ENCODE results near the gene TMEM123.
"Not testable (repeated sequence)": the region's sequence is repeated elsewhere in the genome, so short reads cannot be mapped to it uniquely, and the experiment has no call there.

The TMEM123 gene

GRCh38 chr11:102375720-102376399 lies 76.7 kb downstream of the TMEM123 start:
- H3K9me2 ChIP-seq (replicated peaks; ENCODE audit: insufficient read depth, low read length), result no peaks in the 10 kb centered on the region
- no peak overlapping the region for H3K4me2 ChIP-seq (ENCODE audit: low read depth, low read length, poor library complexity, severe bottlenecking)
- H3K36me3 ChIP-seq (ENCODE audit: low read length), result peaks cover 21% of the 10 kb centered on the region; the same call in 1 of the 2 replicates
- TF ChIP-seq CTCF (IDR thresholded peaks at IDR 0.05; ENCODE audit: insufficient read depth, low read length, poor library complexity, severe bottlenecking) (no peak), EZH2phosphoT487 (conservative IDR thresholded peaks at IDR 0.05; ENCODE audit: low read length) (no peak)
- no peaks in the 10 kb centered on the region for H3K27me3 ChIP-seq (ENCODE audit: low read length)
- no peak overlapping the region for H3K4me3 ChIP-seq (ENCODE audit: insufficient read depth, low read length, poor library complexity, severe bottlenecking)
- H3K79me2 ChIP-seq (ENCODE audit: insufficient read depth, low read length), result 0 out of 2 replicates have a peak, but pooled peaks cover 8% of the 10 kb centered on the region
- no peaks in the 10 kb centered on the region for H3K9me3 ChIP-seq (ENCODE audit: insufficient read depth, low read length)
- no peak overlapping the region for H3K9ac ChIP-seq (ENCODE audit: low read length)
- no peak overlapping the region for H3K27ac ChIP-seq (ENCODE audit: low read depth, low read length)
- H4K20me1 ChIP-seq (ENCODE audit: low read depth, low read length), result no peaks in the 10 kb centered on the region
- no peak overlapping the region for H2AFZ ChIP-seq (ENCODE audit: low read depth, low read length, severe bottlenecking)
- H3F3A ChIP-seq (ENCODE audit: insufficient read depth), result no peaks in the 10 kb centered on the region; the same call in 1 of the 2 replicates

- not testable (repeated sequence) for H3F3A ChIP-seq (ENCODE audit: insufficient read depth); H3K27me3 ChIP-seq (ENCODE audit: low read length); H3K27ac ChIP-seq (ENCODE audit: low read depth, low read length); H3K9ac ChIP-seq (ENCODE audit: low read length); H3K4me3 ChIP-seq (ENCODE audit: insufficient read depth, low read length, poor library complexity, severe bottlenecking); H3K4me2 ChIP-seq (ENCODE audit: low read depth, low read length, poor library complexity, severe bottlenecking); H2AFZ ChIP-seq (ENCODE audit: low read depth, low read length, severe bottlenecking); H3K79me2 ChIP-seq (ENCODE audit: insufficient read depth, low read length); H3K9me3 ChIP-seq (ENCODE audit: insufficient read depth, low read length); H4K20me1 ChIP-seq (ENCODE audit: low read depth, low read length); H3K9me2 ChIP-seq (replicated peaks; ENCODE audit: insufficient read depth, low read length)
- peaks cover 20% of the 10 kb centered on the region; the same call in 1 of the 2 replicates for H3K36me3 ChIP-seq (ENCODE audit: low read length)
Measured at GRCh38 chr11:102374633-102375424, 77.7 kb downstream of the TMEM123 start.

- Histone ChIP-seq H3K9ac (ENCODE audit: low read length) (no peak overlapping the region), H3K27ac (ENCODE audit: low read depth, low read length) (peak overlapping the region; percentile 6; the same call in 1 of the 2 replicates), H3F3A (ENCODE audit: insufficient read depth) (peaks cover 20% of the 10 kb centered on the region; the same call in 1 of the 2 replicates), H3K9me3 (ENCODE audit: insufficient read depth, low read length) (no peaks in the 10 kb centered on the region), H3K9me2 (replicated peaks; ENCODE audit: insufficient read depth, low read length) (no peaks in the 10 kb centered on the region), H3K36me3 (ENCODE audit: low read length) (peaks cover 19% of the 10 kb centered on the region), H3K4me2 (ENCODE audit: low read depth, low read length, poor library complexity, severe bottlenecking) (no peak overlapping the region), H3K4me3 (ENCODE audit: insufficient read depth, low read length, poor library complexity, severe bottlenecking) (no peak overlapping the region), H3K27me3 (ENCODE audit: low read length) (no peaks in the 10 kb centered on the region), H3K79me2 (ENCODE audit: insufficient read depth, low read length) (no peaks in the 10 kb centered on the region), H2AFZ (ENCODE audit: low read depth, low read length, severe bottlenecking) (no peak overlapping the region), H4K20me1 (ENCODE audit: low read depth, low read length) (no peaks in the 10 kb centered on the region)
- TF ChIP-seq EZH2phosphoT487 (conservative IDR thresholded peaks at IDR 0.05; ENCODE audit: low read length) (no peak), CTCF (IDR thresholded peaks at IDR 0.05; ENCODE audit: insufficient read depth, low read length, poor library complexity, severe bottlenecking) (no peak)
Measured at GRCh38 chr11:102368472-102368871, 84.1 kb downstream of the TMEM123 start.

GRCh38 chr11:102367364-102367763 lies 85.2 kb downstream of the TMEM123 start:
- Histone ChIP-seq H3K36me3 (ENCODE audit: low read length) (peaks cover 27% of the 10 kb centered on the region), H3K9ac (ENCODE audit: low read length) (no peak overlapping the region), H3K9me2 (replicated peaks; ENCODE audit: insufficient read depth, low read length) (no peaks in the 10 kb centered on the region), H3K27me3 (ENCODE audit: low read length) (no peaks in the 10 kb centered on the region), H2AFZ (ENCODE audit: low read depth, low read length, severe bottlenecking) (no peak overlapping the region), H3K79me2 (ENCODE audit: insufficient read depth, low read length) (no peaks in the 10 kb centered on the region), H4K20me1 (ENCODE audit: low read depth, low read length) (no peaks in the 10 kb centered on the region), H3K27ac (ENCODE audit: low read depth, low read length) (peak overlapping the region; percentile 0; the same call in 1 of the 2 replicates), H3K4me2 (ENCODE audit: low read depth, low read length, poor library complexity, severe bottlenecking) (peak overlapping the region; percentile 6), H3K4me3 (ENCODE audit: insufficient read depth, low read length, poor library complexity, severe bottlenecking) (no peak overlapping the region), H3F3A (ENCODE audit: insufficient read depth) (peaks cover 20% of the 10 kb centered on the region; the same call in 1 of the 2 replicates), H3K9me3 (ENCODE audit: insufficient read depth, low read length) (no peaks in the 10 kb centered on the region)
- TF ChIP-seq CTCF (IDR thresholded peaks at IDR 0.05; ENCODE audit: insufficient read depth, low read length, poor library complexity, severe bottlenecking) (peak; percentile 30), EZH2phosphoT487 (conservative IDR thresholded peaks at IDR 0.05; ENCODE audit: low read length) (no peak)

Data from SU-DHL-6 (cell line).